PC-9 (cell line): ENCODE data around the gene PALM3. TPM values are rescaled to one million over a fixed set of nuclear protein-coding genes. Genes with fewer than 3 reads are reported as not detected.

Experiments used
- BruUV-seq: library from RNA; stranded (reverse); fragments of 400-500 nt; replicated peaks from 2 replicates; lab custom pipeline; 2021; lab: Mats Ljungman, UMichigan
- CTCF ChIA-PET: fragments of 300-600 bp; sonication (Branson Sonifier 250); formaldehyde crosslinking; loops from one replicate; lab custom pipeline; 2022; ENCODE audit warnings: antibody characterized with exemption; lab: Charles Lee
- POLR2A ChIA-PET: fragments of 300-600 bp; sonication (Branson Sonifier 250); formaldehyde crosslinking; loops from one replicate; lab custom pipeline; 2022; ENCODE audit warnings: antibody characterized with exemption; ENCODE audit not compliant: unreplicated experiment; lab: Charles Lee
- DNase-seq, 2 experiments: peaks; one replicate each; pipeline versions ENCODE4 v3.0.0 to v3.0.0-alpha.2; 2015 to 2022; ENCODE audit warnings: mixed read lengths in 1 of 2
- H2AFZ ChIP-seq: fragments of 200-600 bp; sonication (generic); 2 replicates; pipeline ENCODE4 v1.8.1; 2017; ENCODE audit warnings: antibody characterized with exemption
- H3F3A ChIP-seq: fragments of 200-600 bp; sonication (generic); 2 replicates; pipeline ENCODE4 v1.8.1; 2017; ENCODE audit warnings: antibody characterized with exemption, mild to moderate bottlenecking, low read depth; ENCODE audit not compliant: insufficient read depth
- H3K27ac ChIP-seq: fragments of 200-600 bp; sonication (generic); 2 replicates; pipeline ENCODE4 v1.6.1; 2016; ENCODE audit warnings: mixed run types
- H3K27me3 ChIP-seq: fragments of 200-600 bp; sonication (generic); 2 replicates; pipeline ENCODE4 v1.6.1; 2016; ENCODE audit warnings: low read depth, mixed run types; ENCODE audit not compliant: insufficient read depth
- H3K36me3 ChIP-seq: fragments of 200-600 bp; sonication (generic); 2 replicates; pipeline ENCODE4 v1.6.1; 2016; ENCODE audit warnings: low read depth, mixed run types
- H3K4me1 ChIP-seq: fragments of 200-600 bp; sonication (generic); replicated peaks from 2 replicates; pipeline ENCODE4 v1.6.1; 2016; ENCODE audit warnings: mixed run types; ENCODE audit not compliant: insufficient read depth
- H3K4me2 ChIP-seq: fragments of 200-600 bp; sonication (generic); 2 replicates; pipeline ENCODE4 v1.6.1; 2017; ENCODE audit warnings: mixed run types
- H3K4me3 ChIP-seq: fragments of 200-600 bp; sonication (generic); 2 replicates; pipeline ENCODE4 v1.6.1; 2016; ENCODE audit warnings: mixed run types
- H3K79me2 ChIP-seq: fragments of 200-600 bp; sonication (generic); 2 replicates; pipeline ENCODE4 v1.6.1; 2017; ENCODE audit warnings: low read depth, mixed run types
- H3K9me2 ChIP-seq: fragments of 200-600 bp; sonication (generic); 2 replicates; pipeline ENCODE4 v1.8.1; 2017; ENCODE audit warnings: mild to moderate bottlenecking; ENCODE audit not compliant: insufficient read depth
- H3K9me3 ChIP-seq: fragments of 200-600 bp; sonication (generic); 2 replicates; pipeline ENCODE4 v1.8.1; 2016; ENCODE audit warnings: low read depth; ENCODE audit not compliant: insufficient read depth
- H4K20me1 ChIP-seq: fragments of 200-600 bp; sonication (generic); 2 replicates; pipeline ENCODE4 v1.8.1; 2017; ENCODE audit not compliant: insufficient read depth
- CTCF ChIP-seq: fragments of 200-600 bp; sonication (generic); conservative IDR thresholded peaks from 2 replicates; pipeline ENCODE4 v1.6.1; 2017; ENCODE audit warnings: mixed run types, antibody characterized with exemption, mild to moderate bottlenecking, moderate library complexity
- EZH2 ChIP-seq: fragments of 200-600 bp; sonication (generic); IDR thresholded peaks from 2 replicates; pipeline ENCODE4 v1.8.0; 2017; ENCODE audit warnings: antibody characterized with exemption, low read depth
- intact Hi-C: fragments of 100-400 bp; cut with micrococcal nuclease; formaldehyde crosslinking; loops from one replicate; pipeline ENCODE4 v1.10.0; 2022; ENCODE audit not compliant: unreplicated experiment
- total RNA-seq: library from RNA; stranded (reverse); gene quantifications from 2 replicates; pipeline ENCODE4 v1.2.3, GENCODE V29; 2021

Gene PALM3
- total RNA-seq, 1 experiment from 2014 or later, result 28.8 TPM

GRCh38 chr19:14096272-14096992 is 34.6 kb upstream of the PALM3 start:
- no peak overlapping the region for H3K4me2 ChIP-seq
- peaks cover 24% of the 10 kb centered on the region; the same call in 1 of the 2 replicates for H3F3A ChIP-seq
- H3K79me2 ChIP-seq, result no peaks in the 10 kb centered on the region
- TF ChIP-seq EZH2 (no peak), CTCF (peak; percentile 33; the same call in 1 of the 2 replicates)
- POLR2A ChIA-PET, result interaction anchor here (0.5 kb wide), 1 partner anchor 29 kb away, joined by 3 read pairs; no protein-coding TSS in a partner anchor
- peaks cover 8% of the 10 kb centered on the region; the same call in 1 of the 2 replicates for H3K9me3 ChIP-seq
- no peaks in the 10 kb centered on the region for H3K27me3 ChIP-seq
- peaks cover 4% of the 10 kb centered on the region; the same call in 1 of the 2 replicates for H3K36me3 ChIP-seq
- CTCF ChIA-PET, result no interaction called here
- no TSS peak for BruUV-seq
- DNase-seq, result no peak
- no peak overlapping the region for H2AFZ ChIP-seq
- peaks cover 8% of the 10 kb centered on the region for H3K4me1 ChIP-seq
- H3K9me2 ChIP-seq, result no peaks in the 10 kb centered on the region
- H3K27ac ChIP-seq, result no peak overlapping the region
- intact Hi-C loops, result no loop called here
- no peaks in the 10 kb centered on the region for H4K20me1 ChIP-seq
- no peak overlapping the region for H3K4me3 ChIP-seq

- intact Hi-C loops, result no loop called here
- no TSS peak for BruUV-seq
- POLR2A ChIA-PET, result no interaction called here
- Histone ChIP-seq H3K4me1 (peaks cover 8% of the 10 kb centered on the region), H3K27me3 (no peaks in the 10 kb centered on the region), H3F3A (peaks cover 25% of the 10 kb centered on the region; the same call in 1 of the 2 replicates), H4K20me1 (no peaks in the 10 kb centered on the region), H3K36me3 (peaks cover 4% of the 10 kb centered on the region; the same call in 1 of the 2 replicates), H3K9me2 (no peaks in the 10 kb centered on the region), H3K4me2 (no peak overlapping the region), H3K79me2 (no peaks in the 10 kb centered on the region), H2AFZ (no peak overlapping the region), H3K9me3 (peaks cover 8% of the 10 kb centered on the region; the same call in 1 of the 2 replicates), H3K4me3 (no peak overlapping the region), H3K27ac (no peak overlapping the region)
- CTCF ChIA-PET, result no interaction called here
- TF ChIP-seq CTCF (no peak), EZH2 (no peak)
- DNase-seq, result no peak
Observed at GRCh38 chr19:14094854-14095253, 33.0 kb upstream of the PALM3 start.

- intact Hi-C loops, result no loop called here
- no peak for TF ChIP-seq EZH2
- TF ChIP-seq CTCF, result no peak
- peaks cover 27% of the 10 kb centered on the region; the same call in 1 of the 2 replicates for H3F3A ChIP-seq
- H3K4me3 ChIP-seq, result no peak overlapping the region
- peaks cover 4% of the 10 kb centered on the region; the same call in 1 of the 2 replicates for H3K36me3 ChIP-seq
- peaks cover 8% of the 10 kb centered on the region; the same call in 1 of the 2 replicates for H3K9me3 ChIP-seq
- no peak overlapping the region for H3K4me2 ChIP-seq
- no peak overlapping the region for H3K27ac ChIP-seq
- peaks cover 8% of the 10 kb centered on the region for H3K4me1 ChIP-seq
- no peaks in the 10 kb centered on the region for H4K20me1 ChIP-seq
- H3K79me2 ChIP-seq, result peaks cover 6% of the 10 kb centered on the region; the same call in 1 of the 2 replicates
- H2AFZ ChIP-seq, result no peak overlapping the region
- H3K27me3 ChIP-seq, result no peaks in the 10 kb centered on the region
- CTCF ChIA-PET, result interaction anchor here (0.5 to 0.6 kb wide), 2 partner anchors 239 to 412 kb away, joined by 9 to 20 read pairs; no protein-coding TSS in a partner anchor
- DNase-seq, result no peak
- no TSS peak for BruUV-seq
- H3K9me2 ChIP-seq, result no peaks in the 10 kb centered on the region
- POLR2A ChIA-PET, result no interaction called here
Observed at GRCh38 chr19:14093117-14093823, 31.4 kb upstream of the PALM3 start.
